Neuron (in vitro differentiated cells): Measurements from ENCODE around the gene CLEC19A.

Experiments used
- H2AFZ ChIP-seq: one replicate; pipeline ENCODE4 v1.6.1; 2013; ENCODE audit warnings: low read depth, mild to moderate bottlenecking, inconsistent platforms, low read length, moderate library complexity
- H3K27me3 ChIP-seq: one replicate; pipeline ENCODE4 v1.6.1; 2013; ENCODE audit warnings: low read length; ENCODE audit not compliant: insufficient read depth
- H3K36me3 ChIP-seq: one replicate; pipeline ENCODE4 v1.6.1; 2013; ENCODE audit warnings: low read length; ENCODE audit not compliant: insufficient read depth
- H3K4me1 ChIP-seq: one replicate; pipeline ENCODE4 v1.6.1; 2013; ENCODE audit warnings: low read length; ENCODE audit not compliant: insufficient read depth
- H3K4me3 ChIP-seq: 2 replicates; pipeline ENCODE4 v1.5.1; 2013; ENCODE audit warnings: mild to moderate bottlenecking, low read length, moderate library complexity
- H3K9me3 ChIP-seq: one replicate; pipeline ENCODE4 v1.6.1; 2013; ENCODE audit warnings: low read length

Gene CLEC19A

DNA sequence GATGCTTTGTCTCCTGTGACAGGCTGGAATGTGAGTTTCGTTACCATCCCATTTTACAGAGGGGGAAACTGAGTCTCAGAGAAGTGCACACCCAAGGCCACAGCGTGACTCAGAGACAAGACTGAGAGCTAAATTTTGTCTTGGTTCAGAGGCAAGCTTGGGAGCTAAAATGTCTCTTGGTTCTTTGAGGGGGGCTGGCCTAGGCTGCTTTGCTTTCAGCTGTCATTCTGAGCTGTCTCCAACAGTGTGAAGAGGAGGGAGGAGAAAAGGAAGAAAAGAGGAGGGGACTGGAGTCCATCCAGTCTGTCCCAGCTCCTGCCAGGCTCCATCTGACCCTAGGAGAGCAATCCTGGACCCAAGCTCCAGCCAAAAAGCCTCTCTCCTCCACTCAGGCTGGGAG is at the start of gene CLEC19A:
Gene CLEC19A, plus strand, starts transcription at position 301 of the 400 bp plus-strand sequence. CDS start 121 bp downstream, outside the sequence.
- no peak within 1 kb of the TSS for H3K4me3 ChIP-seq
- no peaks in the 10 kb centered on the region for H3K36me3 ChIP-seq
- peaks cover 17% of the 10 kb centered on the region for H3K4me1 ChIP-seq
- H3K27me3 ChIP-seq: no peaks in the 10 kb centered on the region
- H2AFZ ChIP-seq: no peak within 1 kb of the TSS
- H3K9me3 ChIP-seq: no peaks in the 10 kb centered on the region

DNA sequence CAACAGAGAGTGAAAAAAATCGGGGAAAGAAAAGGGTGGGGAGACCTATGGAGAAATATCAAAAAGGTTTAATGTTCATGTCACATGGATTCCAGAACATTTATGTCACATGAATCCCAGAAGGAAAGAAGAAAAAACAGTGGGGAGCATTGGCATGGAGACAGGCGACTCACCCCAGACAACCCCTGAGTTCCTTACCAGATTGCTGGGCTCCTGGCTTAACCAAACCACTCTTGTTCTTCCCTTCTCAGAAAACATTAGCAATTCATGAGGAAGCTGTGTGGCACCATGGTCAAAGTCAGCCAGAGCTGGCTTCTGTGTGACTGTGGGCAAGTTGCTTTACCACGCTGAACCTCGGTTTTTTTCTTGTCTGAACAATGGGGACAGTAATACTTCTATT is 49.6 kb upstream of the CLEC19A start:
- Histone ChIP-seq H3K4me1 (peaks cover 4% of the 10 kb centered on the region), H3K36me3 (no peaks in the 10 kb centered on the region), H3K27me3 (no peaks in the 10 kb centered on the region), H2AFZ (no peak overlapping the region), H3K4me3 (no peak overlapping the region), H3K9me3 (peaks cover 16% of the 10 kb centered on the region)

DNA sequence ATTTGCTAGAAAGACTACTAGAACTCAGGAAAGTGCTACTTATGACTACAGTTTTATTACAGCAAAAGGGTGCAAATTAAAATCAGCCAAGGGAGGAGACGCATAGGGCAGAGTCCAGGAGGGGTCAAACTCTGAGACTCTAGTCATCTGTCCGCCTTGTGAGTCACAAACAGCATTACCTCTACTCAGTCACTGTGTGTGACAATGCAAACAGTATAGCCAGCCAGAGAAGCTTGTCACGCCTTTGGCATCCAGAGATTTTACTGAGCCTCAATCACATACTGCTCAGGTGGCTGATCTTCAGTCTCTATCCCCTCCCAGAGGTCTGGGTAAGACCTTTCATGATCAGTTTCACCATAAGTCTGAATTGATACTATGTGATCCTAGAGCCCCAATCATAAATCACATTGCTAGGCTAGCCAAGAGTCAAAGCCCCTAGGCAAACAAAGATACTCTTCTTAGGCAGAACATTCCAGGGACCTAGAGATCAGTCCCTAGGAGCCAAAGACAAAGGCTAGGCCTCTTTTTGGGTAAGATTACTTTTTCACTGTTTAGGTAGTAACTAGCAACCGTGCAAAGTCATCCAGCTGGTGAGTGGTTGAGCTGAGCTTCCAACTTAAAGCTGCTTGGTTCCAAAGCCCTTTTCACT is 48.8 kb upstream of the CLEC19A start:
- Histone ChIP-seq H3K36me3 (no peaks in the 10 kb centered on the region), H2AFZ (no peak overlapping the region), H3K4me3 (no peak overlapping the region), H3K27me3 (no peaks in the 10 kb centered on the region), H3K4me1 (peaks cover 4% of the 10 kb centered on the region), H3K9me3 (peaks cover 16% of the 10 kb centered on the region)

DNA sequence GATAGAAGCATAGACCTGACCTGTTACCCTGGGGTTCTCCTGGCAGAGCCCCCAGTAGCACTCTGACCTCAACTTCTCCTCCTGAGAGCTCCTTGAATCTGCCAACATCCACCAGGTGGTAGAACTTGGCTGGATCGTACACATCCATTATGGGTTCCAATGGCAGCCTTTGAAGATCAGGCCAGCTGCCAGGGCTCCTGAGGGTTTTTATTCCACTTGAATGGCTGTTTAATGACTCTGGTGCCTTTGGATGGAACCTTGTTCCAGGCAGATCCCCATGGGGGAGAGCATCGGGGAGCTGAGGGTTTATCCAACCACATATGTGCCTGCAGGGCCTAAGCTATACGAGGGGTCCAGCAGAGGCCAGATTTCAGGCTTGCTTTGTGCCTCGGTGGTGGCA is 47.1 kb upstream of the CLEC19A start:
- peaks cover 16% of the 10 kb centered on the region for H3K9me3 ChIP-seq
- H3K36me3 ChIP-seq: no peaks in the 10 kb centered on the region
- H3K4me1 ChIP-seq: peaks cover 4% of the 10 kb centered on the region
- no peaks in the 10 kb centered on the region for H3K27me3 ChIP-seq
- no peak overlapping the region for H2AFZ ChIP-seq
- H3K4me3 ChIP-seq: no peak overlapping the region

DNA sequence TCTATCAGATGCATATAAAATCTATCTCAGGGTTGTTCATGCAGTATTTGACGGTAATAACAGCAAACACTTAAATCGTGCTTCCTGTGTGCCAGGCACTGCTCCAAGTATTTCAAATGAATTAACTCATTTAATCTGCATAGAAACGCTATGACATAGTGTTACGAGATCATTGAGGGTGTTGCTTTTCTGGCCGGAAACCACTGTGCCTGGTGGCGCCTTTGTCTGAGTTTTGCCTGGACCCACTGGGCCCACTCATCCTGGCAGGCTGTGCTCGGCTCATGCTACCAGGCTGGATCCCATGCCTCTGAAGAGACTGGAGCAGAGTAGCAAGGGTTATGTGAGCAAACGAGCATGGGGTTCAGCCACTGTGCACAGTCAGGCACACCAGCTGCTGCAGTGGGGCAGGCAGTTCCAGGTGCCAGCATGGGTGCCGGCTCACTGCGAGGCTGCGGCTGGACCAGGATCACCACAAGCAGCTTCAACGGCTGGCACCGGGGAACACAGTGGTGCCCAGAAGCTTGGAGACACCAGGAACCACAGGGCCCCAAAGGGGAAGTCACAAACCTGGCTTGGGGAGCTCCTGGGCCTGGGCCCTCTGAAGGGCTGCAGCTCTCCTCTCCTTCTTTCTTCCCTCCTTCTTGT is 45.9 kb upstream of the CLEC19A start:
- Histone ChIP-seq H3K4me3 (no peak overlapping the region), H2AFZ (no peak overlapping the region), H3K36me3 (no peaks in the 10 kb centered on the region), H3K27me3 (no peaks in the 10 kb centered on the region), H3K9me3 (peaks cover 16% of the 10 kb centered on the region), H3K4me1 (peaks cover 4% of the 10 kb centered on the region)

DNA sequence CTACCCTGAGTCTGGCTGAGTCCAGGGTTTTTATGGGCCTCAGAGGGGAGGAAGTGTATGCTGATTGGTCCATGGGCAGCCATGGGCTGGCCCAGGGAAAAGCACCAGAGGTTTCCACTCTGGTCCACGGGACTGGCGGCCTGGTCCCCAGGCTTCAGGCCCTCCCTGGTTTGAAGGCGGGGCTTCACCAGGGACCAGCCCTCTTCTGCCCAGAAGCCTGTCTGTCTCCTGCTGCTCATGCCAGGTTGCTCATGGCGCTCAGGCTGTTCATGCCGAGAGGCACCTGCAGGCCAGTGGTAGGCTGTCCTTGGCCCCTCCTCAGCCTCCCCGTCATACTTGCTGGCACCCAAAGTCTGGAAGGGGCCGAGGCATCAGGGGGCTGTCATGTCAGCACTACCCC is 45.0 kb upstream of the CLEC19A start:
- Histone ChIP-seq H2AFZ (no peak overlapping the region), H3K27me3 (no peaks in the 10 kb centered on the region), H3K4me3 (no peak overlapping the region), H3K36me3 (no peaks in the 10 kb centered on the region), H3K4me1 (peaks cover 4% of the 10 kb centered on the region), H3K9me3 (peaks cover 13% of the 10 kb centered on the region)

DNA sequence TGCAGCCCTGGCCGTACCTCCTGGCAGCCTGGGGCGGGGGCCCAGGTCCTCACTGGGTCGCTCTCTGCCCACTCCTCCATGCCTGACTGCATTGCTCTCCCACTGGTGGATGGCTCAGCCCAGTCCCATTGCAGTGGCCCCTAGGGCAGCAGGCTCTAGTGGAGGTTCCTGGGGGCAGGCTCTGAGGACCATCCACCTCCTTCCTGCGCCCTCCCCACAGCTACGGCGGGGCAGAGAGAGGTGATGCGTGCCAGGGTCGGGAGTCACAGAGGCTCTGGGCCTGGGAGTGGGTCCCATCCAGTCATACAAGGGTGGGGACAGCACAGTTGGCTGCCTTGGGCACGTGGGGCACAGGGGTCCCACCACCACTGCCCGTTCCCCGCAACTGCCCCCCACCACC is 44.0 kb upstream of the CLEC19A start:
- no peaks in the 10 kb centered on the region for H3K27me3 ChIP-seq
- no peaks in the 10 kb centered on the region for H3K36me3 ChIP-seq
- H2AFZ ChIP-seq: no peak overlapping the region
- no peak overlapping the region for H3K4me3 ChIP-seq
- H3K9me3 ChIP-seq: peaks cover 8% of the 10 kb centered on the region
- peaks cover 1% of the 10 kb centered on the region for H3K4me1 ChIP-seq

DNA sequence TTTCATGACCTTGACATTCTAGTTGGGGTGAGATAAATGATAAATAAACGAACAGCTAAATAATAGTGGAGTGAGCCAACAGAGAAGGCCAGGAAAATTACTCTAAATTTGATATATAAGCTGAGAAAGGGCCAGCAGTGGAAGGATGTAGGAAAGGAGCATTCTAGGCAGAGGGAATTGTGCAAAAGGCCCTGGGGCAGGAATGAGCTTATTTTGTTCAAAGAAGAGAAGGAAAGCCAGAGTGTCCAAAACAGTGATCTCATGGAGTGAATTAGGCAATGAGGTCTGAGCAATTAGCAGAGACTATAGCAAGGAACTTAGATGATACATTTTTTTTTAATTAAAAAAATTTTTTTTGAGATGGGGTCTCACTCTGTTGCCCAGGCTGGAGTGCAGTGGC is 43.3 kb upstream of the CLEC19A start:
- Histone ChIP-seq H3K9me3 (peaks cover 6% of the 10 kb centered on the region), H3K4me1 (no peaks in the 10 kb centered on the region), H3K4me3 (no peak overlapping the region), H3K36me3 (no peaks in the 10 kb centered on the region), H3K27me3 (no peaks in the 10 kb centered on the region), H2AFZ (no peak overlapping the region)

DNA sequence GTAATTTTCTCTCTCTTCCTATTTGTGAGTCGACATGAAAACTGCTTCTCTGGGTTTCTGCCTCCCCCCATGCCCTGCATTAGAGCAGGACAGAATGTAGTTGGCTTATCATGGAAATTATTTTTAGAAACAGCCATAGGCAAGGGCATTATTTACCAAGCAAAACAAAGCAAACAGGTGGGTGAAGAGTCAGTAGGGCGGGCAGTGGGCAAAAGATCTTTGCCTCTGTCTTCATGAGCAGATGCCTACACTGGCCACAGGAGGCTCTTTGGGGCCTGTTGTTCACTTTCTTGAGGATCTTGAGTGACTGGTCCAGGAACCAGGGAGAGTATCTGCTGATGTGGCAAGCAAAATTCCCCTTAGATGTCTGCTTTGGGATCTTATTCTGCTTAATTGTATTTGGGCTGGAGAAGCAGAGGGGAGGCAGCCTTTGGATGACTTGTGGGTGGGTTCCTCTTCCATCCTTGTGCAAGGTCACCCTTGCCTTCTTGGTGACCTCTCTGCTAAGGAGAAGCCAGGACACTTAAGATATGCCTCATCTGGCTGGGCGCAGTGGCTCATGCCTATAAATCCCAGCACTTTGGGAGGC is 42.5 kb upstream of the CLEC19A start:
- no peaks in the 10 kb centered on the region for H3K4me1 ChIP-seq
- no peak overlapping the region for H2AFZ ChIP-seq
- no peaks in the 10 kb centered on the region for H3K36me3 ChIP-seq
- no peak overlapping the region for H3K4me3 ChIP-seq
- H3K9me3 ChIP-seq: peaks cover 2% of the 10 kb centered on the region
- no peaks in the 10 kb centered on the region for H3K27me3 ChIP-seq

DNA sequence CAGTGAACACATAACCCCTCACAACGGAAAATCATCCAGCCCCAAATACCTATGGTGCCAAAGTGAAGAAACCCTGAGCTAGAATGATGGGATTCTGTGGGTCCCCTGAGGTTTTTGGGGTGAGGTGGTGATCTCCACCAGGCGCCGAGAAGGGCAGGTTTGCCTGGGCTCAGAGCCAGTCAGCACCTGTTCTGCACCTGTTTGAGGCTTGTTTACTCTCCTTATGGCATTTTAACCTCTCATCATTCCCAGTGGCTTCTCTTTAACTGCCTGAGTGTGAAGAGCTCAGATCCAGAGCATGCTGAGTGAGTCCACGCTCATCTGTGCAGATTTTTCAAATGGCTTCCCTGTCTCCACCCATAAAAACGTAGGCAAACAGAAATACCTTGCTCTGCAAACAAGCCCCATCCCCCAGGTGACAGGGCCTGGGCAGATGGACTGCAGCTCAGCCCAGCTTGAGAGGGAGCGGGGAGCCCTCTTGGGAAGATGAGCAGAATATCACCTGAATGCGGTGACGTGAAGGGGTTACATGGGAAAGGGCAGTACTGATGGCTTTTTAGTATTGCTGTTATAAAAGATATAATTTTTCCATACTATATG is 40.1 kb upstream of the CLEC19A start:
- Histone ChIP-seq H2AFZ (no peak overlapping the region), H3K9me3 (peaks cover 2% of the 10 kb centered on the region), H3K27me3 (no peaks in the 10 kb centered on the region), H3K36me3 (no peaks in the 10 kb centered on the region), H3K4me1 (no peaks in the 10 kb centered on the region), H3K4me3 (no peak overlapping the region)

DNA sequence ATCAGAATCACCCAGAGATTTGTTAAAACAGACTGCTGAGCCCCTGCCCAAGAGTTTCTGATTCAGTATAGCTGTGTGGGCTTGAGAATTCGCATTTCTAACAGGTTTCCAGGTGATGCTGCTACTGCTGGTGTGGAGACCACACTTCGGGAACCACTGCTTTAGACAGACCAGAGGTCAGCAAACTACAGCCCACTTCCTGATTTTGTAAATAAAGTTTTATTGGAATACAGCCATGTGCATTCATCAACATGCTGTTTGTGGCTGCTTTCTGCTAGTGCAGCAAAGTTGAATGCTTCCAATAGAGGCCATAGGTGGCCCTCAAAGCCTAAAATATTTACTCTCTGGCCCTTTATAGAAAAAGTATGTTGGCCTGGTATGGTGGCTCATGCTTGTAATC is 32.6 kb upstream of the CLEC19A start:
- Histone ChIP-seq H3K9me3 (peaks cover under 1% of the 10 kb centered on the region), H3K36me3 (no peaks in the 10 kb centered on the region), H2AFZ (no peak overlapping the region), H3K27me3 (no peaks in the 10 kb centered on the region), H3K4me3 (no peak overlapping the region), H3K4me1 (no peaks in the 10 kb centered on the region)

DNA sequence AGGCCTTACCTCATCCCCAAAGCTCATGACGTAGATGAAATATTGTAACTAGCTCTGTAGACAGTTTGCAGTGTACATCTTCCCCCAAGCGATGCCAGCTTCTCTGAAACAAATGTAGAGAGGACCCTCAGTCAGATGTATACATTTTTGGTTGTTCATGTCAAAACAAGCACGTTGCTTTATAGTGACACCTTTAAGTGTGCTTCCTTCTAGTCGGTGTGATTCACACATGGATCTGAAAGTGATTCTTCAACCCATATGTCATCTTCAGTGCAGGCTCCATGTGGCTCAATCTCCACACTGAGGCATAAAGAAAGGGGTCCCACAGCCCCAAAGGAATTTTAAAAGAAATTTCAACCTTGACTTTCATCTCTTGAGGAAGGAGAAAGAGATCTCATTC is 30.9 kb upstream of the CLEC19A start:
- Histone ChIP-seq H3K4me3 (no peak overlapping the region), H3K36me3 (no peaks in the 10 kb centered on the region), H3K27me3 (no peaks in the 10 kb centered on the region), H2AFZ (no peak overlapping the region), H3K4me1 (no peaks in the 10 kb centered on the region), H3K9me3 (no peaks in the 10 kb centered on the region)

DNA sequence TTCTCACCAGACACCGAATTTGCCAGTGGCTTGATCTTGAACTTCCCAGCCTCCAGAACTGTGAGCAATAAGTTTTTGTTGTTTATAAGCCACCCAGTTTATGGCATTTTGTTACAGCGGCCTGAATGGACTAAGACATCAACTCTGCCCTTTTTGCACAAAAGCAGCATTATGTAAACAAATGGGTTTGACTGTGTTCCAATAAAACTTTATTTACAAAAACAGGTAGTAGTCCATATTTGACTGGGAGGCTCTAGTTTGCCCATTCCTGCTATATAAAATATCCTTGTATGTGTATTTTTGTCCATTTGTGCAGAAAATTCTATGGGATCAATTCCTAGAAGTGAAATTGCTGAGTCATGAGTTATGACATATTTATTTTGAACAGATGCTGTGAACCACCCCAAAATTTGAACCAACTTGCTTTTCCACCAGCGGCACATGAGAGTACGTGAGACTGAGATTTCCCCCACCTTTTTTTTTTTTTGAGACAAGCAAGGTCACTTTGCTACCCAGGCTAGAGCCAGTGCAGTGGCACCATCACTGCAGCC is 21.3 kb upstream of the CLEC19A start:
- no peaks in the 10 kb centered on the region for H3K4me1 ChIP-seq
- no peak overlapping the region for H2AFZ ChIP-seq
- H3K9me3 ChIP-seq: no peaks in the 10 kb centered on the region
- no peaks in the 10 kb centered on the region for H3K27me3 ChIP-seq
- H3K36me3 ChIP-seq: no peaks in the 10 kb centered on the region
- H3K4me3 ChIP-seq: no peak overlapping the region
